ENCODE measurements around the gene PAOX.

Gene PAOX

GRCh38 chr10:133351408-133352318 lies 27.4 kb upstream of the PAOX start:
- Histone ChIP-seq H3K9ac (ENCODE audit: low read length) (no peak overlapping the region), H3K4me3 (ENCODE audit: low read depth, low read length) (no peak overlapping the region), H3K79me1 (ENCODE audit: low read length) (no peaks in the 10 kb centered on the region), H3K36me3 (ENCODE audit: control insufficient read depth in 1 of 2, insufficient read depth in 2 of 2, low read length in 2 of 2) (peaks cover 4% of the 10 kb centered on the region in 2 experiments), H3K27ac (ENCODE audit: low read depth, low read length) (no peak overlapping the region), H2BK5ac (ENCODE audit: low read depth, low read length, poor library complexity) (no peak overlapping the region), H4K91ac (ENCODE audit: low read depth, low read length) (no peak overlapping the region), H4K8ac (ENCODE audit: low read depth, low read length) (no peak overlapping the region), H2BK12ac (ENCODE audit: low read length) (no peak overlapping the region), H3K18ac (ENCODE audit: low read length) (no peak overlapping the region), H3K9me3 (ENCODE audit: insufficient read depth, low read depth, low read length) (peaks cover 4% of the 10 kb centered on the region), H3K4ac (ENCODE audit: low read depth, low read length) (no peak overlapping the region), H3K4me1 (ENCODE audit: control insufficient read depth in 1 of 2, insufficient read depth in 2 of 2, low read length in 2 of 2) (peaks cover 6% of the 10 kb centered on the region in 2 experiments), H2AFZ (ENCODE audit: insufficient read depth, low read length, poor library complexity) (no peak overlapping the region), H3K23ac (ENCODE audit: low read length) (no peak overlapping the region), H3K4me2 (ENCODE audit: low read length) (no peak overlapping the region), H3K79me2 (ENCODE audit: control insufficient read depth, insufficient read depth, low read length, poor library complexity) (no peaks in the 10 kb centered on the region), H3K27me3 (ENCODE audit: insufficient read depth, low read length) (no peaks in the 10 kb centered on the region), H2BK120ac (ENCODE audit: insufficient read depth, low read length, poor library complexity) (no peak overlapping the region), H3K14ac (ENCODE audit: low read length) (no peak overlapping the region), H2AK5ac (ENCODE audit: low read length) (no peak overlapping the region), H4K12ac (ENCODE audit: low read depth, low read length) (no peak overlapping the region)
- no CpG with 5 or more reads among the region's 24 CpGs for WGBS (ENCODE audit: extremely low coverage, insufficient coverage, insufficient read length)
- DNase-seq, result no peak

GRCh38 chr10:133353202-133353959 lies 25.7 kb upstream of the PAOX start:
- Histone ChIP-seq H2AFZ (ENCODE audit: insufficient read depth, low read length, poor library complexity) (no peak overlapping the region), H4K12ac (ENCODE audit: low read depth, low read length) (no peak overlapping the region), H3K4ac (ENCODE audit: low read depth, low read length) (no peak overlapping the region), H2BK12ac (ENCODE audit: low read length) (no peak overlapping the region), H3K79me1 (ENCODE audit: low read length) (peaks cover 6% of the 10 kb centered on the region), H3K27ac (ENCODE audit: low read depth, low read length) (no peak overlapping the region), H3K14ac (ENCODE audit: low read length) (no peak overlapping the region), H3K36me3 (ENCODE audit: control insufficient read depth in 1 of 2, insufficient read depth in 2 of 2, low read length in 2 of 2) (peaks cover 4% of the 10 kb centered on the region in 2 experiments), H3K9me3 (ENCODE audit: insufficient read depth, low read depth, low read length) (peaks cover 4% of the 10 kb centered on the region), H3K27me3 (ENCODE audit: insufficient read depth, low read length) (no peaks in the 10 kb centered on the region), H3K18ac (ENCODE audit: low read length) (no peak overlapping the region), H3K23ac (ENCODE audit: low read length) (no peak overlapping the region), H3K4me1 (ENCODE audit: control insufficient read depth in 1 of 2, insufficient read depth in 2 of 2, low read length in 2 of 2) (peaks cover 8 to 9% of the 10 kb centered on the region in 2 experiments), H2BK120ac (ENCODE audit: insufficient read depth, low read length, poor library complexity) (no peak overlapping the region), H3K4me3 (ENCODE audit: low read depth, low read length) (no peak overlapping the region), H3K79me2 (ENCODE audit: control insufficient read depth, insufficient read depth, low read length, poor library complexity) (peaks cover 4% of the 10 kb centered on the region), H2AK5ac (ENCODE audit: low read length) (no peak overlapping the region), H3K4me2 (ENCODE audit: low read length) (no peak overlapping the region), H4K8ac (ENCODE audit: low read depth, low read length) (no peak overlapping the region), H3K9ac (ENCODE audit: low read length) (no peak overlapping the region), H4K91ac (ENCODE audit: low read depth, low read length) (no peak overlapping the region), H2BK5ac (ENCODE audit: low read depth, low read length, poor library complexity) (no peak overlapping the region)
- no peak for DNase-seq
- WGBS (ENCODE audit: extremely low coverage, insufficient coverage, insufficient read length), result no CpG with 5 or more reads among the region's 16 CpGs

GRCh38 chr10:133353988-133354605 lies 25.0 kb upstream of the PAOX start:
- Histone ChIP-seq H3K4me1 (ENCODE audit: control insufficient read depth in 1 of 2, insufficient read depth in 2 of 2, low read length in 2 of 2) (peaks cover 8 to 9% of the 10 kb centered on the region in 2 experiments), H2BK120ac (ENCODE audit: insufficient read depth, low read length, poor library complexity) (no peak overlapping the region), H3K36me3 (ENCODE audit: control insufficient read depth in 1 of 2, insufficient read depth in 2 of 2, low read length in 2 of 2) (peaks cover 4% of the 10 kb centered on the region in 2 experiments), H3K27me3 (ENCODE audit: insufficient read depth, low read length) (no peaks in the 10 kb centered on the region), H3K18ac (ENCODE audit: low read length) (no peak overlapping the region), H3K79me1 (ENCODE audit: low read length) (peaks cover 6% of the 10 kb centered on the region), H3K79me2 (ENCODE audit: control insufficient read depth, insufficient read depth, low read length, poor library complexity) (peaks cover 4% of the 10 kb centered on the region), H2BK5ac (ENCODE audit: low read depth, low read length, poor library complexity) (no peak overlapping the region), H3K23ac (ENCODE audit: low read length) (no peak overlapping the region), H2BK12ac (ENCODE audit: low read length) (no peak overlapping the region), H4K91ac (ENCODE audit: low read depth, low read length) (no peak overlapping the region), H3K14ac (ENCODE audit: low read length) (no peak overlapping the region), H2AFZ (ENCODE audit: insufficient read depth, low read length, poor library complexity) (no peak overlapping the region), H3K4ac (ENCODE audit: low read depth, low read length) (no peak overlapping the region), H4K12ac (ENCODE audit: low read depth, low read length) (no peak overlapping the region), H3K4me3 (ENCODE audit: low read depth, low read length) (no peak overlapping the region), H3K27ac (ENCODE audit: low read depth, low read length) (no peak overlapping the region), H2AK5ac (ENCODE audit: low read length) (no peak overlapping the region), H3K4me2 (ENCODE audit: low read length) (no peak overlapping the region), H3K9me3 (ENCODE audit: insufficient read depth, low read depth, low read length) (peaks cover 4% of the 10 kb centered on the region), H3K9ac (ENCODE audit: low read length) (no peak overlapping the region), H4K8ac (ENCODE audit: low read depth, low read length) (no peak overlapping the region)
- no CpG with 5 or more reads among the region's 16 CpGs for WGBS (ENCODE audit: extremely low coverage, insufficient coverage, insufficient read length)
- no peak for DNase-seq

- Histone ChIP-seq H2AK5ac (ENCODE audit: low read length) (no peak overlapping the region), H3K14ac (ENCODE audit: low read length) (no peak overlapping the region), H2BK120ac (ENCODE audit: insufficient read depth, low read length, poor library complexity) (no peak overlapping the region), H2BK12ac (ENCODE audit: low read length) (no peak overlapping the region), H3K27me3 (ENCODE audit: insufficient read depth, low read length) (no peaks in the 10 kb centered on the region), H3K4me2 (ENCODE audit: low read length) (no peak overlapping the region), H3K36me3 (ENCODE audit: control insufficient read depth in 1 of 2, insufficient read depth in 2 of 2, low read length in 2 of 2) (peaks cover 4% of the 10 kb centered on the region in 2 experiments), H3K4me3 (ENCODE audit: low read depth, low read length) (no peak overlapping the region), H3K79me2 (ENCODE audit: control insufficient read depth, insufficient read depth, low read length, poor library complexity) (peaks cover 4% of the 10 kb centered on the region), H4K12ac (ENCODE audit: low read depth, low read length) (no peak overlapping the region), H2AFZ (ENCODE audit: insufficient read depth, low read length, poor library complexity) (no peak overlapping the region), H3K23ac (ENCODE audit: low read length) (no peak overlapping the region), H4K8ac (ENCODE audit: low read depth, low read length) (no peak overlapping the region), H3K18ac (ENCODE audit: low read length) (no peak overlapping the region), H4K91ac (ENCODE audit: low read depth, low read length) (no peak overlapping the region), H3K9me3 (ENCODE audit: insufficient read depth, low read depth, low read length) (no peaks in the 10 kb centered on the region), H3K27ac (ENCODE audit: low read depth, low read length) (no peak overlapping the region), H3K4ac (ENCODE audit: low read depth, low read length) (no peak overlapping the region), H3K79me1 (ENCODE audit: low read length) (peaks cover 6% of the 10 kb centered on the region), H2BK5ac (ENCODE audit: low read depth, low read length, poor library complexity) (no peak overlapping the region), H3K4me1 (ENCODE audit: control insufficient read depth in 1 of 2, insufficient read depth in 2 of 2, low read length in 2 of 2) (peaks cover 8 to 9% of the 10 kb centered on the region in 2 experiments), H3K9ac (ENCODE audit: low read length) (no peak overlapping the region)
- WGBS (ENCODE audit: extremely low coverage, insufficient coverage, insufficient read length), result no CpG with 5 or more reads among the region's 14 CpGs
- DNase-seq, result no peak
Measured at GRCh38 chr10:133354672-133355240, 24.3 kb upstream of the PAOX start.

Data from trophoblast cell (in vitro differentiated cells and primary cell).